ENCODE data around the gene GCLC. TPM values are rescaled to one million over a fixed set of nuclear protein-coding genes. Genes with fewer than 3 reads are reported as not detected.

GCLC gene
- polyA plus RNA-seq, 3 donors, result 6.4 to 15.7 (median 10.1) TPM

DNA sequence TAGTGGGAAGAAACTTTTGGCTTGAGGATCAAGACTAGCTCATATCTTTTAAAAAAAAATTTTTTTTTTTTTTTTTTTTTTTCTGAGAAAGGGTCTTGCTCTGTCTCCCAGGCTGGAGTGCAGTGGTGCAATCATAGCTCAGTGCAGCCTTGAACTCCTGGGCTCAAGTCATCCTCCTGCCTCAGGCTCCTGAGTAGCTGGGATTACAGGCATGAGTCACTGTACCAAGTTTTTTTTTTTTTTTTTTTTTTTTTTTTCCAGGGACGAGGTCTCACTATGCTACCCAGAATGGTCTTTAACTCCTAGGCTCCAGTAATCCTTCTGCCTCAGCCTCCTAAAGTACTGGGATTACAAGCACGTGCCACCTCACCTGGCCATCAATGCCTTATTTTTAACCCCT lies 27.9 kb downstream of the GCLC start:
- H3K4me3 ChIP-seq (replicated peaks in 1 of 3; ENCODE audit: low read depth in 2 of 3, low read length in 3 of 3), result no peak overlapping the region
- no peak overlapping the region for H3K27ac ChIP-seq (ENCODE audit: low read depth in 1 of 2, low read length in 2 of 2)
- Mint-ChIP-seq H3K36me3 (peaks cover 61 to 77% of the 10 kb centered on the region in 2 donors), H3K27me3 (ENCODE audit: low read depth in 3 of 3) (peaks cover 0 to 2% (median 0%) of the 10 kb centered on the region in 3 donors), H3K4me1 (no peaks in the 10 kb centered on the region), H3K27ac (no peak overlapping the region), H3K4me3 (no peak overlapping the region), H3K9me3 (peaks cover 0 to 2% (median 0%) of the 10 kb centered on the region in 7 donors)
- WGBS (ENCODE audit: insufficient coverage), result no CpG with 5 or more reads among the region's 2 CpGs
- no peak for DNase-seq
- no peaks in the 10 kb centered on the region for H3K27me3 ChIP-seq (ENCODE audit: control insufficient read depth in 2 of 2, insufficient read depth in 2 of 2, low read length in 2 of 2)
- peaks cover under 1% of the 10 kb centered on the region for H3K79me2 ChIP-seq (ENCODE audit: insufficient read depth, low read length)
- no peak overlapping the region for H3K9ac ChIP-seq (ENCODE audit: insufficient read depth, low read length, poor library complexity, severe bottlenecking)
- H3K4me2 ChIP-seq (replicated peaks; ENCODE audit: extremely low read depth, low read length, poor library complexity, severe bottlenecking), result no peak overlapping the region
- intact Hi-C loops (cut with micrococcal nuclease), result no loop called here
- peaks cover 3% of the 10 kb centered on the region for H4K20me1 ChIP-seq (ENCODE audit: insufficient read depth, low read length)
- no peaks in the 10 kb centered on the region for H3K4me1 ChIP-seq (ENCODE audit: control insufficient read depth in 1 of 2, insufficient read depth in 2 of 2, low read length in 2 of 2)
- H3K9me3 ChIP-seq (replicated peaks in 1 of 2; ENCODE audit: control insufficient read depth in 1 of 2, insufficient read depth in 1 of 2, low read length in 2 of 2), result no peaks in the 10 kb centered on the region
- TF ChIP-seq, protein P1, sequence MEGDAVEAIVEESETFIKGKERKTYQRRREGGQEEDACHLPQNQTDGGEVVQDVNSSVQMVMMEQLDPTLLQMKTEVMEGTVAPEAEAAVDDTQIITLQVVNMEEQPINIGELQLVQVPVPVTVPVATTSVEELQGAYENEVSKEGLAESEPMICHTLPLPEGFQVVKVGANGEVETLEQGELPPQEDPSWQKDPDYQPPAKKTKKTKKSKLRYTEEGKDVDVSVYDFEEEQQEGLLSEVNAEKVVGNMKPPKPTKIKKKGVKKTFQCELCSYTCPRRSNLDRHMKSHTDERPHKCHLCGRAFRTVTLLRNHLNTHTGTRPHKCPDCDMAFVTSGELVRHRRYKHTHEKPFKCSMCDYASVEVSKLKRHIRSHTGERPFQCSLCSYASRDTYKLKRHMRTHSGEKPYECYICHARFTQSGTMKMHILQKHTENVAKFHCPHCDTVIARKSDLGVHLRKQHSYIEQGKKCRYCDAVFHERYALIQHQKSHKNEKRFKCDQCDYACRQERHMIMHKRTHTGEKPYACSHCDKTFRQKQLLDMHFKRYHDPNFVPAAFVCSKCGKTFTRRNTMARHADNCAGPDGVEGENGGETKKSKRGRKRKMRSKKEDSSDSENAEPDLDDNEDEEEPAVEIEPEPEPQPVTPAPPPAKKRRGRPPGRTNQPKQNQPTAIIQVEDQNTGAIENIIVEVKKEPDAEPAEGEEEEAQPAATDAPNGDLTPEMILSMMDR (IDR thresholded peaks at IDR 0.05), result no peak
- H3K36me3 ChIP-seq (replicated peaks in 1 of 2; ENCODE audit: control insufficient read depth in 1 of 2, insufficient read depth in 2 of 2, low read length in 2 of 2), result peaks cover 45 to 74% of the 10 kb centered on the region in 2 donors
- no peak overlapping the region for H2AFZ ChIP-seq (ENCODE audit: insufficient read depth, low read depth, low read length, poor library complexity, severe bottlenecking)

DNA sequence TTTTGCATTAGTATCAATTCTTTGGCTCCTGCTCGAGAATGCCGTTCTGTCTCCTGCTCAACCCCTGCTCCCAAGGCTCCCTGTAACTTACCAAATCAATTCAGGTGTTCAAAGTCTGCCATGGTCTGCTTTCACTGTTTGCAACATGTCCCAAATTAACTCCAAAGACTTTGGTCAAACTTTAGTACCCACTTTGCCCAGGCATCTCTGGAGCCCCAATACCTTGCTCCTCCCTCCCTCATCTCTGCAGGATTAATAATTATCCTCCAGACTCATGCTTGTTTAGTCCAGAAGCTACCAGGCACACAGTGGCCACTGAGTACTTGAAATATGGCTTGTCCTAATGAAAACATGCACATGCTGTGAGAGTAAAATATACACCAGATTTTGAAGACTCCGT lies 30.2 kb downstream of the GCLC start:
- TF ChIP-seq, protein P1 (IDR thresholded peaks at IDR 0.05), result no peak
- Histone ChIP-seq H2AFZ (ENCODE audit: insufficient read depth, low read depth, low read length, poor library complexity, severe bottlenecking) (no peak overlapping the region), H3K9me3 (replicated peaks in 1 of 2; ENCODE audit: control insufficient read depth in 1 of 2, insufficient read depth in 1 of 2, low read length in 2 of 2) (no peaks in the 10 kb centered on the region), H4K20me1 (ENCODE audit: insufficient read depth, low read length) (no peaks in the 10 kb centered on the region), H3K79me2 (ENCODE audit: insufficient read depth, low read length) (no peaks in the 10 kb centered on the region), H3K9ac (ENCODE audit: insufficient read depth, low read length, poor library complexity, severe bottlenecking) (no peak overlapping the region), H3K4me3 (replicated peaks in 1 of 3; ENCODE audit: low read depth in 2 of 3, low read length in 3 of 3) (no peak overlapping the region), H3K27me3 (ENCODE audit: control insufficient read depth in 2 of 2, insufficient read depth in 2 of 2, low read length in 2 of 2) (no peaks in the 10 kb centered on the region), H3K36me3 (replicated peaks in 1 of 2; ENCODE audit: control insufficient read depth in 1 of 2, insufficient read depth in 2 of 2, low read length in 2 of 2) (peaks cover 52 to 76% of the 10 kb centered on the region in 2 donors), H3K4me2 (replicated peaks; ENCODE audit: extremely low read depth, low read length, poor library complexity, severe bottlenecking) (no peak overlapping the region), H3K27ac (ENCODE audit: low read depth in 1 of 2, low read length in 2 of 2) (no peak overlapping the region), H3K4me1 (ENCODE audit: control insufficient read depth in 1 of 2, insufficient read depth in 2 of 2, low read length in 2 of 2) (no peaks in the 10 kb centered on the region)
- H3K4me3 Mint-ChIP-seq, result no peak overlapping the region
- no peaks in the 10 kb centered on the region for H3K4me1 Mint-ChIP-seq
- no peaks in the 10 kb centered on the region for H3K9me3 Mint-ChIP-seq
- H3K27ac Mint-ChIP-seq, result no peak overlapping the region
- no peak for DNase-seq
- intact Hi-C loops (cut with micrococcal nuclease), result no loop called here
- H3K27me3 Mint-ChIP-seq (ENCODE audit: low read depth in 3 of 3), result no peaks in the 10 kb centered on the region
- whole genome bisulfite sequencing (ENCODE audit: insufficient coverage), result 29% methylated on average over 1 of the region's 3 CpGs
- peaks cover 63 to 69% of the 10 kb centered on the region in 2 donors for H3K36me3 Mint-ChIP-seq
